ENCODE results near the gene LRP3.

Gene LRP3

DNA sequence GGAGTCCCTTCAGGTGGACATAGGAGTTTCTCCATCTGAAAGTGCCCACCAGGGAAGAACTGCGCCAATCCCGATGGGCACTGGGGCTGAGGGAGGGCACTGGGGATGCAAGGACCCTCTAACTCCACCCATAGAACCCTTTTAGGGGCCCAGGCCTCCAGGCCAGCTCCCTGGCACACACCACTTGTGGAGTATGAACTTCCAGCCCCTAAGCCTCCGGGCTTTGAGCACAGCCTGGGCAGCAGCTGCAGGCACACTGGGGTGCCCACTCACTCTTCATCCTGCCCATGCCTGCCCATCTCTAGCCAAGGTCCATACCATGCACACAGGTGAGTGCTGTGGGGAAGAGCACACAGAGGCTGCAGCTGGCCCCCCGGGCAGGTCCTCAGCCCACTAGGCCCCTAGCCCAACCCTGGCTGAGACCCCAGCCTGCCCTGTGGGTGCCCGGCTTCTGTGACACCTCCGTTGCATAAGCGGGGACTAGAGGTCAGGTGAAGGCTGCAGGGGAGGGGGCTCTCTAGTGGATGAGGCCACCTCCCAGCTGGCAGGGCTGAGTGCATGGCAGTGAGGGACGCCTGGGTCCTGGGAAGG, 46.1 kb downstream of the LRP3 start:
- DNase-seq: no peak

DNA sequence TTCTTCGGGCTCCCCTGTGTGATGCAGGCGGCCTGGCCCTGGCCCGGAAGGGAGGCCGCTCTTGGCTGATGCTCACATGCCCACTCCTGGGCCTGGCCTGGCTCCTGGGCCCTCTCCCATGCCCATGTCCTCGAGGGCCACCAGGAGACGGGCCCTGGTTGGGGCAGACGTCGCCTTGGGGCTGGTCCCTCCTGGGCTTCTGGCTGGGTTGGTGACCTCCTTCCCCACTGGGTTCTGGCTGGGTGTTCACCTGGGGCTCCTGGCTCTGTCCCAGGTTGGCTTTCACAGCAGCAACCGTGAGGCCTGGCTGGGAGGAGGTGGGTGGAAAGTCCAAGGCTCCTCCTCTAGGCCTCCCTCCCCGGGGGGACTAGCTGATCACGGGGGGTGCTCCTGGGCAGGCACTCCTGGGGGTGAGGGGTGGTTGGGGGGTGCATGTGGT, 47.0 kb downstream of the LRP3 start:
- DNase-seq: no peak

DNA sequence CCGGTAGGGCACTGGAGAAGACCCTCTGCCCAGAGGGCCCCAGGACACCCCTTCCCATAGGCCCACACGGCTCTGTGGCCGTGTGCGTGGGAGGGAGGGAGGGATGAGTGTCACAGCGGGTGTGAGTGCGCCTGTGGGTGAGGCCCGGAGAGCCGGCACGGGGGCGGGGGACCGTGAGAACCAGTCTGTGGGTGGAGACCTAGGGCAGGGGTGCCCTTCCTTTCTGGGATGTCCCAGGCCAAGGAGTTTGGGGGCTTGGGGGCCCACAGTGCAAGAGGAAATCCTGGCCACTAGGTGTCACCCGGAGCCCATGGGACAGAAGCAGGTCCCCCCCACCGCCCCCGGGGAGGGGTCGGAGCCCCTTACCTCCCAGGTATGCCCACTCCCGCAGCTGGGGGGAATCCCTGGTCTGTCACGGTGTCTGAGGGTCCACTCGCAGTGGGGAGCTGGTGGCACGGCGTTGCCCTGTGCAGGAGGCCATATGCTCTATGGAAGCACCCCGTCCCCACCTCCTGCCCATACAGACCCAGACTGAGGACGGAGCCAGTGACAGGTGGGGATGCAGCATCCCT, 47.5 kb downstream of the LRP3 start:
- DNase-seq: no peak

DNA sequence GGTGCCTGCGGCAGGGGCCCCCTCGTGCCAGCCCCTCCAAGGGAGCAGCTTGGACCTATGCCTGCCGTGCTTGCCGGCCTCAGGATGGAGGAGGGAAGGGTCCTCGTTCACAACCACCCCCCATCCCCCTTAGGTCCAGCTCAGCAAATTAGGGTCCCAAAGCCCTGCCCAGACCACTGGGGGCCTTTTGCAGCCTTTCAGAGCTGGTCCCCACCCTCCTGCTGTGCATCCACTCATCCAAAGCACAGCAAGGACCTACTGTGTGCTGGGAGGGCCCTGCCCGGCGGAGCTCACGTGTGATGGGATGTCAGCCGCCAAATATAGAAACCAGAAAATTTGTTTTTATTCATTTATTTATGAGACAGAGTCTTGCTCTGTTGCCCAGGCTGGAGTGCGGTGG, 48.0 kb downstream of the LRP3 start:
- no peak for DNase-seq

DNA sequence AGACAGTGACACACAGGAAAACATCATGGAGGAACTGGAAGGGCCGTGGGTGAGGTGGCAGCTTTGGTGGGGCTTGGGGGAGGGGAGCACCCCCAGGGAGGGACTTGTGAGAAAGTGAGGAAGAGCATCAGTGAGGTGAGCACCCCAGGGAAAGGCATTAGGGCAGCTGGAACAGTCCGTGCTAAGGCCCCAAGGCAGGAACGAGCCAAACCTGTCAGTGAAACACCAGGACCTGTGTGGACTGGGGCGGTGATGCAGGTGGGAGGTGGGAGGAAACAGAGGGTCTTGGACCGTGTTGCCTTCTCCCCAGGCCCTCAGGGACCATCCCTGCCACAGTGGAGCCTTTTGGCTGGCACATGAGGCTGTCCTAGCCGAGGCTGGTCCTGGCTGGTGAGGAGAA, 48.8 kb downstream of the LRP3 start:
- DNase-seq: no peak

GRCh38 chr19:33245948-33246708, 52.0 kb downstream of the LRP3 start:
- DNase-seq: no peak

DNA sequence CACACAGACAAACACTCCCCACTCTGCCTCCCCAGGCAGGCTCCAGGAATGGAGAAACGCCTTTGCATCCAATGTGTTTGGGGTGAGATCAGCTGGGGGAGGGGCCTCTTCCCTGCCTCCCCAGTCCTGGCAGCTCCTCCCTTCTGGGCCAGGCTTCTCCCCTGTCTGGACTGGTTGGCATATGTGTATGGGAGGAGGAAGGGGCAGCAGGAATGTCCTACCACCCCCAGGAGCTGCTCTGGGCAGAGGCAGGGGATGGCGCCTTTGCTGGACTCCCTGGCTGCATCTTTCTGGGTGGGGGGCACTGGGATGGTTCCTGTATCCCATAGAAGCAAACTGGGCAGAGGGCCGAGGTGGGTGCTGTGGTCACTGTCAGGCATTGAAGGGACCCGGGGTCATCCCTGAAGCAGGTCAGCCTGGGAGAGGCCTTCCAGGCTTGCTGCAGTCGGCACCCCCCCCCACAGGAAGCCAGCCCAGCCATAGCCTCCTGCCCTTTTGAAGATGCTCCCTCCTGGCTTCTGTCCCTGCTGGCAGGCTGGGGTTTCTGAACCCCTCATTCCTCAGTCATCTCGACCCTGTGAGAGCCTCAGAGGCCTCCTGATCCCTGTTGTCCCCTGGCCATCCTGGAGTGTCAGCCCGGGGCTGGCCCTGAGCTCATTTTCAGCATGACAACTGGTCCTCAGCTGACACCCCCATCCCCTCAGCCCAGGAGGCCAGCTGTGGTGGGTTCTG, 52.7 kb downstream of the LRP3 start:
- no peak for DNase-seq

GRCh38 chr19:33247441-33247819, 53.3 kb downstream of the LRP3 start:
- DNase-seq: no peak

DNA sequence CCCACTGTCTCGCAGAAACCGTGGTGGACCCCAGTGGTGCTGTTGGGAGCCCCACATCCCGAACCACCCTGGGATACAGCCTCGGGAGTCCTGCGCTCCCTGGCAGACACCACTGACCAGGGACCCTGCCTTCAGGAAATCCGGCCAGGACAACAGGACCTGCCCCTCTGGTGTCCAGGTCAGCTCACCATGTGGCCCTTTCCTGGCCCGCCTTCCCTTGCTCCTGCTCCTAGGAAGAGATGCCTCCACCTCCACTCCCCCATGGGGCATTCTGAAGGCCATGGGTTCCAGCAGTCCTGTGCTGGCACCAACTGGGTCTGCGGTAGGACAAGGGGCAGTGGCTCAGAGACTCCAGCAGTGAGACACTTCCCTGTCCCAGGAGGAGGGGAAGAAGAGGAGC, 54.0 kb downstream of the LRP3 start:
- DNase-seq: no peak

DNA sequence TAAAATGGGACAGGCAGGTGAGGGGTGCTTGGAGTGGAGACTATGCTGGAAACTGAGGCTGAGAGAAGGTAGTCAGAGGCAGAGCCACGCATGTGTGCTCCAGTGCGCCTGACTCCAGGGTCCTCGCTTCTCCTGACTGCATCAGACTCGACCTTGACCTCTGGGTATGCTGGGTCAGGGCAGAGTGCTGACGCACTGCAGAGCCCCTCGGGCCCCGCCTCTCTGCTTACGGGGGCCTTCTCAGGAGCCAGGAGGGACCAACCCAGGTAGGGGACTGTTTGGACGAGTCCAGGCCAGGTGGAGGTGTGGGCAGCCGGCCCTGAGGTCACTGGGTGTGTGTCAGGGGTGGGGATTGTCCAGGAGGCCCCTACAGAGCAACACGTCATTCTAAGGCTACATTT, 54.4 kb downstream of the LRP3 start:
- DNase-seq: no peak

DNA sequence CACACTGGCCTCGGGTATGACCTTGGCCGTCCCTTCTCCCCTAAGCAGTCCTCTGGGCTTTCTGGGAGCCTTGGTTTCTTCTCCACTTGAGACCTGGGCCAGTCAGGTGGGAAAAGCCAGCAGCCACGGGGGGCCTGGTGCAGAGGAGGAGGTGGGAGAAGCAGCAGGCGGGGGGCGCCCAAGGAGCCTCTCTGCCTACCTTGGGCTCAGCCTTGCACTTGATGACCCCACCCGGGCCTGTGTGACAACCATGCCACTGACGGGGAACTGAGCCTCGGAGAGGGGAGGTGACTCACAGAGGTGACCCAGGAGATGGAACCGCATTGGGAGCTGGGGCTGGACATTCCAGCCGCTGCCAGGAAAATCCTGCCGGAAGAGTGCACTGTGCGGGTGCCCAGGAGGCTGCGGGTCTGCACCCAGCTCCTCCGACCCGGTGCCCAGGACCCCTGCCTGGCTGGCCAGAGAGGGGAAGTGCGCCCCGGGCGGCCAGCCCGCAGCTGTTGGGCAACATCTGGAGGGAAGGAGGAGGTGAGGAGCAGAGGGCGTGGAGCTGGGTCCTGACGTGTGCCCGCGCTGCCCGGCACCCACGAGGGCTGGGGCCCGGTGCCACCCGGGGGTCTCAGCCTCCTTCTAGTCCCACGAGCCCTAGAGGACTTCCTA, 55.0 kb downstream of the LRP3 start:
- no peak for DNase-seq

DNA sequence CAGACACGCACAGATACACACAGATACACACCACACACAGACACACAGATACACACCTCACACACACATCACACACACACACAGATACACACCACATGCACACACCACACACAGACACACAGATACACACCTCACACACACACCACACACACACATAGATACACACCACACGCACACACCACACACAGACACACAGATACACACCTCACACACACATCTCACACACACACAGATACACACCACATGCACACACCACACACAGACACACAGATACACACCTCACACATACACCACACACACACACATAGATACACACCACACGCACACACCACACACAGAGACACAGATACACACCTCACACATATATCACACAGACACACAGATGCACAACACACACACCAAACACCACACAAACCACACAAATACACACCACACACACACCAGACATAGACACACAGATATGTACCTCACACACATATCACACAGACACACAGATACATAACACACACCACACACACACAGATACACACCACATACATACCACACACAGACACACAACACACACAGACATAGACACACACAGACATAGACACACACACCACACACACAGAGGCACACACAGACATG, 55.7 kb downstream of the LRP3 start:
- no peak for DNase-seq

DNA sequence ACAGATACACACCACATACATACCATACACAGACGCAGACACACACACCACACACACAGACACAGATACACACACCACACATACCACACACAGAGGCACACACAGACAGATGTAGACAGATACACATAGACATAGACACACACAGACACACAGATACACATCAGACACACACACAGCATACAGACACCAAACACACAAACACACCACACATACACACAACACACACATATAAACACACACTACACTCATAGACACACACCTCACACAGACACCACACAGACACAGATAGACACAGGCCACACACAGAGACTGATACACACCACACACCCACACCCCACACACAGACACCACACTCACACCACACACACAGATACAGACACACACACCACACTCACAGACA, 56.4 kb downstream of the LRP3 start:
- no peak for DNase-seq

- DNase-seq: no peak
Measured at GRCh38 chr19:33251076-33251475, 56.9 kb downstream of the LRP3 start.

GRCh38 chr19:33251526-33252090, 57.5 kb downstream of the LRP3 start:
- DNase-seq: no peak

DNA sequence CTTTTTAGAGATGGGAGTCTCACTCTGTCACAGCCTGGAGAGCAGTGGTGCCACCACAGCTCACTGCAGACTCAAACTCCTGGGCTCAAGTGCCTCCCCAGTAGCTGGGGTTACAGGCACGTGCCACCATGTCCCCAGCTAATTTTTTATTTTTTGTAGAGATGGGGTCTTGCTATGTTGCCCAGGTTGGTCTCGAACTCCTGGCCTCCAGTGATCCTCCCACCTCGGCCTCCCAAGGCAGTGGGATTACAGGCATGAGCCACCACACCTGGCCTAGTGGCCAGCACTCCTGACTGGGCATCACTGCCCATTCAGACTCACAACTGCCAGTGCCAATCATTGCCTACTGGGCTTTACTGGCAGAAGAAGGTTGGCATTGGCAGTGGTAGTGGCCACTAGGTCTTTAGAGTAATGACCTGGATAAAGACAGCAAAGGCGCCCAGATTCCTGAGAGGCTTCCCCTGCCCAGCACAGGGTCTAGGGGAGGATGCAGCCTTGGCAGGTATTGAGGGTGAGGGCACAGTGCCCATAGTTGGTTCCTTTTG, 58.4 kb downstream of the LRP3 start:
- DNase-seq: no peak

DNA sequence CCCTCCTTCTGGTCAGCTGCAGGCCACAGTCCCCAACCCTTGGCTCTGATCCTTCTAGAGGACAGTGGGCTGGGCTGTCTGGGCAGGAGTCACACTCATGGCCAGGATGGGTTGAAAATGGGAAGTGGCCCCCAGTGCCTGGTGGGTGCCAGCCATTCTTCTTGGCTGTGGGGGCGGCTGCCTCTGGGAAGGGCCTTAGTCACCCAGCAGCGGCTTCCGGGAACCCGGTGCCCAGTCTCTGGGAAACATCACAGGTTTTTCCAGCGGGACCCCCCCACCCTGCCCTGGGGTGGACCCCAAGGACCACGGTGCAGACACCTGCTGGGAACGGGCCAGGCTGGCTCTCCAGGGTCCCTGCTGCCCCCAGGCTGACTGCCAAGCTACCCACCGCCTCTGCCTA, 58.8 kb downstream of the LRP3 start:
- no peak for DNase-seq

GRCh38 chr19:33254245-33254824, 60.2 kb downstream of the LRP3 start:
- DNase-seq: no peak

DNA sequence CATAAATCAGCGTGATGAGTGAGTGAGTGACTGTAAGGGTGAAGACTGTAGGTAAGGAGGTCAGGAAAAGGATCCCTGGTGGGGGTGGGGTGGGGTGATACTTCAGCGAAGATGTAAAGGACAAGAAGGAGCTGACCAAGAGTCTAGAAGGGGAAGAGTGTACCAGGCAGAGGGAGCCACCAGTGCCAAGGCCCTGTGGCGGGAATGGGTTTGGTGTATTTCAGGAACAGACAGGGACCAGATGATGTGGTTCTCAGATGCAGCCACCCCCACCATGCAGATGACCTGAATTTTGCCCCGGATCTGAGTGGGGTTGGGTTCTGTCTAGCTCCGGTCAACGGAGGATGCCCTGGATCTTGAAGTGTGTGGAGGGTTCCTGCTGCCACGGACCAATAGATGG, 61.7 kb downstream of the LRP3 start:
- DNase-seq: no peak

- no peak for DNase-seq
Measured at GRCh38 chr19:33256261-33256660, 62.1 kb downstream of the LRP3 start.

DNA sequence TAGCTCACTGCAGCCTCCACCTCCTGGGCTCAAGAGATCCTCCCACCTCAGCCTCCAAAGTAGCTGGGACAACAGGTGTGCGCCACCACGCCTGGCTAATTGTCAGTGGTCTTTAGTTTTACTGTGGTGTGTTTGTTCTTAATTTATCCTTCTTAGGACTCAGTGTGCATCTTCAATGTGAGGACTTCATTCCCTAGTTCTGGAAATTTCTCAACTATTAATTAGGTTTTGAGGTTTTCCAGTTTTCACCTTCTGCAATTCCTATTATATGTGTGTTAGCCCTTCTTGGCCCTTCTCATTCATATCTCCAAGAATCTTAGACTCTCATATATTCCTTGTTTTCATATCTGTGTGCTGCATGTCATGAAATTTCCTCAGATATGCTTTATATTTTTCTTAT, 63.7 kb downstream of the LRP3 start:
- DNase-seq: no peak

All from DMS153 (cell line).